ENCODE measurements around the gene CBLB. TPM values are rescaled to one million over a fixed set of nuclear protein-coding genes. Genes with fewer than 3 reads are reported as not detected.

Gene CBLB
- total RNA-seq, 1 experiment from 2014 or later, result 34.3 TPM

- no peaks in the 10 kb centered on the region for H3K27me3 ChIP-seq (replicated peaks; ENCODE audit: control insufficient read depth, insufficient read depth, low read length)
- Mint-ChIP-seq H3K27me3 (ENCODE audit: insufficient read depth, unreplicated experiment) (no peaks in the 10 kb centered on the region), H3K36me3 (ENCODE audit: insufficient read depth, unreplicated experiment) (peaks cover 7% of the 10 kb centered on the region), H3K9me3 (ENCODE audit: unreplicated experiment) (no peaks in the 10 kb centered on the region), H3K4me3 (ENCODE audit: unreplicated experiment) (no peak overlapping the region), H3K27ac (ENCODE audit: unreplicated experiment) (no peak overlapping the region), H3K4me1 (ENCODE audit: low read depth, unreplicated experiment) (no peaks in the 10 kb centered on the region)
- peaks cover 10% of the 10 kb centered on the region for H3K4me1 ChIP-seq
- H3K4me3 ChIP-seq (ENCODE audit: low read depth, low read length), result no peak overlapping the region
- ChIA-PET CTCF (no interaction called here), POLR2A (no interaction called here)
- H3K9me3 ChIP-seq, result no peaks in the 10 kb centered on the region
- DNase-seq, result no peak
- intact Hi-C loops (cut with micrococcal nuclease; ENCODE audit: unreplicated experiment), result loop anchor here (10.0 kb wide), 1 partner anchor 263 kb away; no protein-coding TSS in a partner anchor
- no peaks in the 10 kb centered on the region; the same call in 1 of the 2 replicates for H3K36me3 ChIP-seq (ENCODE audit: control insufficient read depth, insufficient read depth, low read length)
- BruUV-seq (replicated peaks), result no TSS peak
- no peak for TF ChIP-seq CTCF (IDR thresholded peaks at IDR 0.05; ENCODE audit: insufficient read depth in 1 of 2, low read depth in 1 of 2, low read length in 1 of 2, severe bottlenecking in 1 of 2, unreplicated experiment in 1 of 2)
Measured at GRCh38 chr3:105862217-105862616, 6.6 kb downstream of the CBLB start.

DNA sequence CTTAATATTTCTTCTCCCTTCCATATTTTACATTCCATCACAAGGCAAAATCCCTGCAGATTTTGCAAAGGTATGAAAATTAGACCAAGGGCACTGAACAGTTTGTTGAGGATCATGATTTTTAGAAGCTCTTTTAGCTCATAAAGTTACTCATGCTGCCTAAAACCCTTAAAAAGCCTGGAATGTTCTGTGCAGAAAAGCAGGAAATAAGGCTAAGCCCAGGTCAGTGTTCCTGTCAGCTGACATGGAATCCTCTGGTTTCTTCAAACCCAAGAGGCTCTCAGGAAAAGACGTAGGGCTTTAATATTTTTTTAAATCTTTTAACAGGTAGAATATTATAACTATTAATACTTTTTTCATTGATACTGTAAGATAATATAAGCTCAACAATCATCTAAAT lies 8.2 kb downstream of the CBLB start:
- no peak for TF ChIP-seq CTCF (IDR thresholded peaks at IDR 0.05; ENCODE audit: insufficient read depth in 1 of 2, low read depth in 1 of 2, low read length in 1 of 2, severe bottlenecking in 1 of 2, unreplicated experiment in 1 of 2)
- intact Hi-C loops (cut with micrococcal nuclease; ENCODE audit: unreplicated experiment), result loop anchor here (10.0 kb wide), 1 partner anchor 264 kb away; no protein-coding TSS in a partner anchor
- no peak for DNase-seq
- POLR2A ChIA-PET, result no interaction called here
- no peaks in the 10 kb centered on the region for H3K36me3 Mint-ChIP-seq (ENCODE audit: insufficient read depth, unreplicated experiment)
- no TSS peak for BruUV-seq (replicated peaks)
- Histone ChIP-seq H3K36me3 (ENCODE audit: control insufficient read depth, insufficient read depth, low read length) (no peaks in the 10 kb centered on the region; the same call in 1 of the 2 replicates), H3K4me1 (no peaks in the 10 kb centered on the region), H3K27me3 (replicated peaks; ENCODE audit: control insufficient read depth, insufficient read depth, low read length) (no peaks in the 10 kb centered on the region), H3K4me3 (ENCODE audit: low read depth, low read length) (no peak overlapping the region), H3K9me3 (no peaks in the 10 kb centered on the region)
- H3K4me3 Mint-ChIP-seq (ENCODE audit: unreplicated experiment), result no peak overlapping the region
- H3K9me3 Mint-ChIP-seq (ENCODE audit: unreplicated experiment), result no peaks in the 10 kb centered on the region
- no peaks in the 10 kb centered on the region for H3K4me1 Mint-ChIP-seq (ENCODE audit: low read depth, unreplicated experiment)
- CTCF ChIA-PET, result no interaction called here
- H3K27ac Mint-ChIP-seq (ENCODE audit: unreplicated experiment), result no peak overlapping the region
- no peaks in the 10 kb centered on the region for H3K27me3 Mint-ChIP-seq (ENCODE audit: insufficient read depth, unreplicated experiment)

DNA sequence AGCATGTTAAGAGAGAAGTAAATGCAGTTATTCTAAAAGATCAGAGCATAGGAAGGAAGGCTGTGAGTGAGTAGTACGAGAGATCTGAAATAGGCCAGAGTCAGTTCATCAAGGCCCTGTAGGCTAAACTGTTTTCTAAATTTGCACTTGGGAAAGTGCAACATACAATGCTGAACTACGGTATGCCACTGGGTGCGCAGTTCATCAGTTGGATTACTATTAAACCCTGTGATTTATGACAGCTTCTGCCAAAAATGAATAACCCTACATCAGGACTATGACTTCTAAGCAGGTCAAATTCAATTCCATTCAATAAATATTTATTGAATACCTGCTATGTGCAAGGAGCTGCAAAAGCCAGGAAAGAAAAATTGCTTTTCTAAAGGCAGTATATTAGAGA lies 10.8 kb downstream of the CBLB start:
- no peaks in the 10 kb centered on the region; the same call in 1 of the 2 replicates for H3K36me3 ChIP-seq (ENCODE audit: control insufficient read depth, insufficient read depth, low read length)
- H3K4me1 ChIP-seq, result no peaks in the 10 kb centered on the region
- Mint-ChIP-seq H3K9me3 (ENCODE audit: unreplicated experiment) (no peaks in the 10 kb centered on the region), H3K36me3 (ENCODE audit: insufficient read depth, unreplicated experiment) (peaks cover 5% of the 10 kb centered on the region), H3K27ac (ENCODE audit: unreplicated experiment) (no peak overlapping the region), H3K4me3 (ENCODE audit: unreplicated experiment) (no peak overlapping the region), H3K27me3 (ENCODE audit: insufficient read depth, unreplicated experiment) (no peaks in the 10 kb centered on the region), H3K4me1 (ENCODE audit: low read depth, unreplicated experiment) (no peaks in the 10 kb centered on the region)
- intact Hi-C loops (cut with micrococcal nuclease; ENCODE audit: unreplicated experiment), result no loop called here
- no peak for TF ChIP-seq CTCF (IDR thresholded peaks at IDR 0.05; ENCODE audit: insufficient read depth in 1 of 2, low read depth in 1 of 2, low read length in 1 of 2, severe bottlenecking in 1 of 2, unreplicated experiment in 1 of 2)
- DNase-seq, result no peak
- POLR2A ChIA-PET, result no interaction called here
- no peak overlapping the region for H3K4me3 ChIP-seq (ENCODE audit: low read depth, low read length)
- BruUV-seq (replicated peaks), result no TSS peak
- no peaks in the 10 kb centered on the region for H3K9me3 ChIP-seq
- CTCF ChIA-PET, result no interaction called here
- no peaks in the 10 kb centered on the region for H3K27me3 ChIP-seq (replicated peaks; ENCODE audit: control insufficient read depth, insufficient read depth, low read length)

All from Caco-2 (cell line).